Muscle layer of colon (tissue), 2 donors: Measurements from ENCODE around the gene TEX53.

Experiments used
- H3K27ac ChIP-seq: one replicate; pipeline ENCODE4 v1.7.0; 2013; ENCODE audit warnings: low read depth, mild to moderate bottlenecking, low read length, moderate library complexity
- H3K27me3 ChIP-seq, 2 donors: one replicate each; pipeline ENCODE4 v1.7.0; 2013; ENCODE audit warnings: low read length in 2 of 2, mild to moderate bottlenecking in 2 of 2; ENCODE audit not compliant: insufficient read depth in 2 of 2, control insufficient read depth in 1 of 2
- H3K36me3 ChIP-seq: one replicate; pipeline ENCODE4 v1.7.0; 2013; ENCODE audit warnings: mild to moderate bottlenecking, low read length; ENCODE audit not compliant: insufficient read depth
- H3K4me1 ChIP-seq: one replicate; pipeline ENCODE4 v1.7.0; 2013; ENCODE audit warnings: mild to moderate bottlenecking, low read length; ENCODE audit not compliant: insufficient read depth
- H3K4me3 ChIP-seq, 2 donors: one replicate each; pipeline ENCODE4 v1.7.0; 2013; ENCODE audit warnings: low read length in 2 of 2, low read depth in 1 of 2, mild to moderate bottlenecking in 1 of 2, moderate library complexity in 1 of 2
- H3K9ac ChIP-seq: one replicate; pipeline ENCODE4 v1.7.0; 2013; ENCODE audit warnings: low read length
- H3K9me3 ChIP-seq: one replicate; pipeline ENCODE4 v1.7.0; 2013; ENCODE audit warnings: mild to moderate bottlenecking, low read length
- donor health status: abdominal sarcoma.
- donor health status: Adenocarcinoma of cecum.

TEX53 gene

GRCh38 chr9:114662081-114662989 is 4.7 kb upstream of the TEX53 start:
- no peak overlapping the region for H3K9ac ChIP-seq
- no peaks in the 10 kb centered on the region for H3K4me1 ChIP-seq
- H3K27ac ChIP-seq, result no peak overlapping the region
- H3K36me3 ChIP-seq, result no peaks in the 10 kb centered on the region
- H3K27me3 ChIP-seq, result no peaks in the 10 kb centered on the region
- H3K4me3 ChIP-seq, result no peak overlapping the region
- H3K9me3 ChIP-seq, result no peaks in the 10 kb centered on the region

- no peaks in the 10 kb centered on the region for H3K27me3 ChIP-seq
- H3K9me3 ChIP-seq, result no peaks in the 10 kb centered on the region
- no peaks in the 10 kb centered on the region for H3K36me3 ChIP-seq
- no peak overlapping the region for H3K9ac ChIP-seq
- peaks cover 7% of the 10 kb centered on the region for H3K4me1 ChIP-seq
- H3K4me3 ChIP-seq, result no peak overlapping the region
- H3K27ac ChIP-seq, result no peak overlapping the region
Observed at GRCh38 chr9:114656301-114656700, 1.3 kb downstream of the TEX53 start.

GRCh38 chr9:114655689-114656088 is 1.9 kb downstream of the TEX53 start:
- no peaks in the 10 kb centered on the region for H3K36me3 ChIP-seq
- no peak overlapping the region for H3K27ac ChIP-seq
- no peak overlapping the region for H3K4me3 ChIP-seq
- no peaks in the 10 kb centered on the region for H3K27me3 ChIP-seq
- no peak overlapping the region for H3K9ac ChIP-seq
- H3K9me3 ChIP-seq, result no peaks in the 10 kb centered on the region
- H3K4me1 ChIP-seq, result peaks cover 7% of the 10 kb centered on the region

- no peak overlapping the region for H3K27ac ChIP-seq
Observed at GRCh38 chr9:114653556-114654159, 3.9 kb downstream of the TEX53 start.

GRCh38 chr9:114652776-114653555 is 4.6 kb downstream of the TEX53 start:
- H3K4me3 ChIP-seq, result no peak overlapping the region
- H3K4me1 ChIP-seq, result peaks cover 7% of the 10 kb centered on the region
- no peak overlapping the region for H3K9ac ChIP-seq
- H3K36me3 ChIP-seq, result no peaks in the 10 kb centered on the region
- H3K27me3 ChIP-seq, result no peaks in the 10 kb centered on the region
- no peaks in the 10 kb centered on the region for H3K9me3 ChIP-seq
- H3K27ac ChIP-seq, result no peak overlapping the region

More at GRCh38 chr9:114653556-114654159, 3.9 kb downstream of the TEX53 start:
- no peak overlapping the region for H3K4me3 ChIP-seq
- no peaks in the 10 kb centered on the region for H3K36me3 ChIP-seq
- no peaks in the 10 kb centered on the region for H3K27me3 ChIP-seq
- no peak overlapping the region for H3K9ac ChIP-seq
- no peaks in the 10 kb centered on the region for H3K9me3 ChIP-seq
- peaks cover 7% of the 10 kb centered on the region for H3K4me1 ChIP-seq

DNA sequence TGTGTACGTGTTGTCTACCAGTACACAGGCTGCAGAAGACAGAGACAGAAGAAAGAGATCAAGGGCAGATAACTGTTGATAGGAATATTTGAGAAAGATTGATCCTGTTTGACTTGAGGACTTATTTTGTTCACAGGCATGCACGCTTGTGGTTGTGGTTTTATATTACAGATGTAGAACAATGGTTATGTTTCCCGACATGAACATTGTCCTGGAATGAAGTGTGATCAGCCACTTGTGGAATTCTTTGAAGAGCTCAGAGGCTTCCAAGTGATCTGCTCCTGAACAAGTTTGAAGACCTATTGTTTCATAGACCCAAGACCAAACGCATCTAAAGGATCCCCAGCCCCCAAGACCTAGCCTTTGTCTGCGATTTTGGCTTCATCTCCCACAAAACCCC is 13.7 kb downstream of the TEX53 start:
- H3K27me3 ChIP-seq, result no peaks in the 10 kb centered on the region
- peaks cover 36% of the 10 kb centered on the region for H3K36me3 ChIP-seq
- no peaks in the 10 kb centered on the region for H3K4me1 ChIP-seq
- H3K9me3 ChIP-seq, result no peaks in the 10 kb centered on the region
- H3K4me3 ChIP-seq, result no peak overlapping the region
- no peak overlapping the region for H3K27ac ChIP-seq
- no peak overlapping the region for H3K9ac ChIP-seq

DNA sequence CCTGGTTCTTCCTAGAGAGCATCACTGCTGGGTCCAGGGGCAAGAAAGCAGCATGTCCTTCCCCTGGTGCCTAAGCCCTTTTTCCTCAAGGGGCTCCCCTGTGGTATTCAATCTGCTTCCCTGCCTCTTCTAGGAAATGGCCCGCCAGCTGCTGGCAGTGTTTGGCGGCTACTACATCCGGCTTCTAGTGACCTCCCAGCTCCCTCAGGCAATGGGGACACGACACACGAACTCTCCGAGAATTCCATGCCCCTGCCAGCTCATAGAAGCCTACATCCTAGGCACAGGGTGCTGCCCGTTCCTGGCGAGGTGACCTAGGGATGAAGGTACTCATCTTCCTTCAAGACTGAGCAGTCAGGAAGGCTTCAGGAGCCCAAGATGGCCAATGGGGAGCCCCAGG is 14.6 kb downstream of the TEX53 start:
- H3K27me3 ChIP-seq, result no peaks in the 10 kb centered on the region
- peaks cover 41% of the 10 kb centered on the region for H3K36me3 ChIP-seq
- H3K27ac ChIP-seq, result no peak overlapping the region
- no peaks in the 10 kb centered on the region for H3K9me3 ChIP-seq
- H3K9ac ChIP-seq, result no peak overlapping the region
- H3K4me1 ChIP-seq, result no peaks in the 10 kb centered on the region
- H3K4me3 ChIP-seq, result no peak overlapping the region

DNA sequence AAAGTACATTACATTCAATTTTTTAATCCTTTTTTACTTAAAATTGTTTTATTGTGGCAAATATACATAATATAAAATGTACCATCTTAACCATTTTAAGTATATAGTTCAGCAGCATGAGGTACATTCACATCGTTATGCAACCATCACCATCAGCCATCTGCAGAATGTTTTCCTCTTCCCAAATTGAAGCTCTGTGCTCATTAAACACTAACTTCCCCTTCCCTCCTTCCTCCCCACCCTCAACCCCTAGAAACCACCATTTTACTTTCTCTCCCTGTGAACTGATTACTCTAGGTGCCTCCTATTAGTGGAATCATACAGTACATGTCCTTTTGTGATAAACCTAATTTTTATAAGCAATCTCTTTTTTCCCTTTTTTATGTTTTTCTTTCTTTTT is 15.6 kb downstream of the TEX53 start:
- peaks cover 43% of the 10 kb centered on the region for H3K36me3 ChIP-seq

DNA sequence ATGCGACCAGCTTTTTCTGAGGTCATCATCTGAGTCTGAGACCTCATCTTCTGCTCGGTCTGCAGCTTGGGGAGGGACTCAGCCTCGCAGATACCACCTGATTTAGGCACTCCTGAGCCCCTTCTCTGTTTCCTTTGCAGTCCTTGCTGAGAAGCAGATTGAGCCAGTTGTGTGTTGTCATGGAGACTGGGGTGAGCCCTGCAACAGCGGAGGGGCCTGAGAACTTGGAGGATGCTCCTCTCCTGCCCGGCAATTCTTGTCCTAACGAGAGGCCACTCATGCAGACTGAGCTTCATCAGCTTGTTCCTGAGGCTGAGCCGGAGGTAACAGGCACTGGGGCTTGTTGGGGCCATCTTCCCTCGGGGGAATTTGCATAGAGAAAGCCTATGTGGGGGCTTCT is 19.2 kb downstream of the TEX53 start:
- Histone ChIP-seq H3K9me3 (no peaks in the 10 kb centered on the region), H3K4me1 (no peaks in the 10 kb centered on the region), H3K36me3 (peaks cover 45% of the 10 kb centered on the region), H3K27me3 (no peaks in the 10 kb centered on the region), H3K9ac (no peak overlapping the region), H3K27ac (no peak overlapping the region), H3K4me3 (no peak overlapping the region)

More for the DNA sequence above, 15.6 kb downstream of the TEX53 start:
- H3K27ac ChIP-seq, result no peak overlapping the region
- no peaks in the 10 kb centered on the region for H3K27me3 ChIP-seq
- no peak overlapping the region for H3K9ac ChIP-seq
- no peaks in the 10 kb centered on the region for H3K9me3 ChIP-seq
- H3K4me1 ChIP-seq, result no peaks in the 10 kb centered on the region
- H3K4me3 ChIP-seq, result no peak overlapping the region

GRCh38 chr9:114634387-114634786 is 23.2 kb downstream of the TEX53 start:
- Histone ChIP-seq H3K9me3 (no peaks in the 10 kb centered on the region), H3K27me3 (no peaks in the 10 kb centered on the region), H3K4me1 (no peaks in the 10 kb centered on the region), H3K9ac (no peak overlapping the region), H3K4me3 (no peak overlapping the region), H3K27ac (no peak overlapping the region), H3K36me3 (peaks cover 65% of the 10 kb centered on the region)

- H3K9me3 ChIP-seq, result no peaks in the 10 kb centered on the region
Observed at GRCh38 chr9:114633438-114634089, 24.0 kb downstream of the TEX53 start.

More at GRCh38 chr9:114633438-114634089, 24.0 kb downstream of the TEX53 start:
- Histone ChIP-seq H3K27ac (no peak overlapping the region), H3K4me3 (no peak overlapping the region), H3K4me1 (no peaks in the 10 kb centered on the region), H3K36me3 (peaks cover 70% of the 10 kb centered on the region), H3K27me3 (no peaks in the 10 kb centered on the region), H3K9ac (no peak overlapping the region)
